ENCODE measurements around the gene VAMP2. TPM values are rescaled to one million over a fixed set of nuclear protein-coding genes. Genes with fewer than 3 reads are reported as not detected.

VAMP2 gene
- polyA plus RNA-seq, 2 donors: 21.9 to 22.4 TPM

- Histone ChIP-seq H3K9me3 (ENCODE audit: control insufficient read depth in 2 of 2, insufficient read depth in 1 of 2, low read depth in 1 of 2, low read length in 1 of 2) (no peaks in the 10 kb centered on the region), H3K4me3 (ENCODE audit: low read depth in 1 of 2, low read length in 2 of 2) (peak overlapping the region in 1 of 2 donors; percentile 60), H3K4me1 (ENCODE audit: control insufficient read depth in 2 of 2, insufficient read depth in 2 of 2, low read length in 1 of 2) (peaks cover 18 to 23% of the 10 kb centered on the region in 2 donors), H3K36me3 (ENCODE audit: control insufficient read depth in 2 of 2, insufficient read depth in 2 of 2, low read length in 1 of 2) (no peaks in the 10 kb centered on the region), H3K27ac (ENCODE audit: low read depth in 2 of 2, low read length in 1 of 2) (peak overlapping the region in 1 of 2 donors; percentile 66), H3K27me3 (ENCODE audit: control insufficient read depth in 1 of 2, insufficient read depth in 2 of 2, low read length in 2 of 2) (no peaks in the 10 kb centered on the region)
- 0% methylated on average over 28 of the region's 28 CpGs for WGBS, 2 donors
These were observed 42.9 kb downstream of the VAMP2 start for GRCh38 chr17:8119581-8120519.

GRCh38 chr17:8118769-8119580 lies 43.8 kb downstream of the VAMP2 start:
- Histone ChIP-seq H3K4me1 (ENCODE audit: control insufficient read depth in 2 of 2, insufficient read depth in 2 of 2, low read length in 1 of 2) (peaks cover 13 to 17% of the 10 kb centered on the region in 2 donors), H3K4me3 (ENCODE audit: low read depth in 1 of 2, low read length in 2 of 2) (peak overlapping the region; percentile 50 to 60), H3K27me3 (ENCODE audit: control insufficient read depth in 1 of 2, insufficient read depth in 2 of 2, low read length in 2 of 2) (peaks cover 0 to 1% of the 10 kb centered on the region in 2 donors), H3K27ac (ENCODE audit: low read depth in 2 of 2, low read length in 1 of 2) (peak overlapping the region; percentile 81 to 93), H3K36me3 (ENCODE audit: control insufficient read depth in 2 of 2, insufficient read depth in 2 of 2, low read length in 1 of 2) (no peaks in the 10 kb centered on the region), H3K9me3 (ENCODE audit: control insufficient read depth in 2 of 2, insufficient read depth in 1 of 2, low read depth in 1 of 2, low read length in 1 of 2) (no peaks in the 10 kb centered on the region)
- 0% methylated on average over 38 of the region's 38 CpGs for WGBS, 2 donors

GRCh38 chr17:8117980-8118768 lies 44.6 kb downstream of the VAMP2 start, which contains the start of gene ALOXE3:
TSS of gene ALOXE3 (minus strand) at chr17:8118514. CDS start at chr17:8117990, 524 bp downstream.
- H3K27ac ChIP-seq (ENCODE audit: low read depth in 2 of 2, low read length in 1 of 2): peak within 1 kb of the TSS; percentile 81 to 93
- H3K4me1 ChIP-seq (ENCODE audit: control insufficient read depth in 2 of 2, insufficient read depth in 2 of 2, low read length in 1 of 2): peaks cover 9 to 12% of the 10 kb centered on the region in 2 donors
- H3K4me3 ChIP-seq (ENCODE audit: low read depth in 1 of 2, low read length in 2 of 2): peak within 1 kb of the TSS; percentile 50 to 60
- H3K27me3 ChIP-seq (ENCODE audit: control insufficient read depth in 1 of 2, insufficient read depth in 2 of 2, low read length in 2 of 2): peaks cover 0 to 2% of the 10 kb centered on the region in 2 donors
- 1 to 2% methylated on average over 33 of the region's 33 CpGs for WGBS, 2 donors
- no peaks in the 10 kb centered on the region for H3K36me3 ChIP-seq (ENCODE audit: control insufficient read depth in 2 of 2, insufficient read depth in 2 of 2, low read length in 1 of 2)
- no peaks in the 10 kb centered on the region for H3K9me3 ChIP-seq (ENCODE audit: control insufficient read depth in 2 of 2, insufficient read depth in 1 of 2, low read depth in 1 of 2, low read length in 1 of 2)

GRCh38 chr17:8117367-8117979 lies 45.3 kb downstream of the VAMP2 start:
- no peaks in the 10 kb centered on the region for H3K36me3 ChIP-seq (ENCODE audit: control insufficient read depth in 2 of 2, insufficient read depth in 2 of 2, low read length in 1 of 2)
- H3K27me3 ChIP-seq (ENCODE audit: control insufficient read depth in 1 of 2, insufficient read depth in 2 of 2, low read length in 2 of 2): peaks cover 0 to 2% of the 10 kb centered on the region in 2 donors
- peaks cover 6 to 9% of the 10 kb centered on the region in 2 donors for H3K4me1 ChIP-seq (ENCODE audit: control insufficient read depth in 2 of 2, insufficient read depth in 2 of 2, low read length in 1 of 2)
- H3K9me3 ChIP-seq (ENCODE audit: control insufficient read depth in 2 of 2, insufficient read depth in 1 of 2, low read depth in 1 of 2, low read length in 1 of 2): no peaks in the 10 kb centered on the region
- H3K27ac ChIP-seq (ENCODE audit: low read depth in 2 of 2, low read length in 1 of 2): peak overlapping the region; percentile 81 to 93
- no peak overlapping the region for H3K4me3 ChIP-seq (ENCODE audit: low read depth in 1 of 2, low read length in 2 of 2)
- 13 to 14% methylated on average over 18 of the region's 18 CpGs for WGBS, 2 donors

GRCh38 chr17:8116776-8117175 lies 46.0 kb downstream of the VAMP2 start:
- WGBS, 2 donors: 45 to 59% methylated on average over 18 of the region's 18 CpGs
- no peak overlapping the region for H3K27ac ChIP-seq (ENCODE audit: low read depth in 2 of 2, low read length in 1 of 2)
- H3K9me3 ChIP-seq (ENCODE audit: control insufficient read depth in 2 of 2, insufficient read depth in 1 of 2, low read depth in 1 of 2, low read length in 1 of 2): no peaks in the 10 kb centered on the region
- peaks cover 4 to 9% of the 10 kb centered on the region in 2 donors for H3K4me1 ChIP-seq (ENCODE audit: control insufficient read depth in 2 of 2, insufficient read depth in 2 of 2, low read length in 1 of 2)
- peaks cover 0 to 2% of the 10 kb centered on the region in 2 donors for H3K27me3 ChIP-seq (ENCODE audit: control insufficient read depth in 1 of 2, insufficient read depth in 2 of 2, low read length in 2 of 2)
- H3K4me3 ChIP-seq (ENCODE audit: low read depth in 1 of 2, low read length in 2 of 2): no peak overlapping the region
- H3K36me3 ChIP-seq (ENCODE audit: control insufficient read depth in 2 of 2, insufficient read depth in 2 of 2, low read length in 1 of 2): no peaks in the 10 kb centered on the region

- no peak overlapping the region for H3K4me3 ChIP-seq (ENCODE audit: low read depth in 1 of 2, low read length in 2 of 2)
- H3K36me3 ChIP-seq (ENCODE audit: control insufficient read depth in 2 of 2, insufficient read depth in 2 of 2, low read length in 1 of 2): no peaks in the 10 kb centered on the region
- no peaks in the 10 kb centered on the region for H3K9me3 ChIP-seq (ENCODE audit: control insufficient read depth in 2 of 2, insufficient read depth in 1 of 2, low read depth in 1 of 2, low read length in 1 of 2)
- peaks cover 0 to 4% of the 10 kb centered on the region in 2 donors for H3K4me1 ChIP-seq (ENCODE audit: control insufficient read depth in 2 of 2, insufficient read depth in 2 of 2, low read length in 1 of 2)
- H3K27ac ChIP-seq (ENCODE audit: low read depth in 2 of 2, low read length in 1 of 2): no peak overlapping the region
- WGBS, 2 donors: 94 to 98% methylated on average over 6 of the region's 6 CpGs
- H3K27me3 ChIP-seq (ENCODE audit: control insufficient read depth in 1 of 2, insufficient read depth in 2 of 2, low read length in 2 of 2): peaks cover 0 to 2% of the 10 kb centered on the region in 2 donors
These were observed 51.8 kb downstream of the VAMP2 start for GRCh38 chr17:8110907-8111306.

- no peaks in the 10 kb centered on the region for H3K36me3 ChIP-seq (ENCODE audit: control insufficient read depth in 2 of 2, insufficient read depth in 2 of 2, low read length in 1 of 2)
- no peaks in the 10 kb centered on the region for H3K9me3 ChIP-seq (ENCODE audit: control insufficient read depth in 2 of 2, insufficient read depth in 1 of 2, low read depth in 1 of 2, low read length in 1 of 2)
- WGBS, 2 donors: 20 to 21% methylated on average over 9 to 10 of the region's 10 CpGs
- H3K4me1 ChIP-seq (ENCODE audit: control insufficient read depth in 2 of 2, insufficient read depth in 2 of 2, low read length in 1 of 2): peaks cover 0 to 4% of the 10 kb centered on the region in 2 donors
- peaks cover 0 to 2% of the 10 kb centered on the region in 2 donors for H3K27me3 ChIP-seq (ENCODE audit: control insufficient read depth in 1 of 2, insufficient read depth in 2 of 2, low read length in 2 of 2)
- H3K27ac ChIP-seq (ENCODE audit: low read depth in 2 of 2, low read length in 1 of 2): no peak overlapping the region
- peak overlapping the region in 1 of 2 donors; percentile 47 for H3K4me3 ChIP-seq (ENCODE audit: low read depth in 1 of 2, low read length in 2 of 2)
These were observed 52.3 kb downstream of the VAMP2 start for GRCh38 chr17:8110456-8110804.

- H3K4me1 ChIP-seq (ENCODE audit: control insufficient read depth in 2 of 2, insufficient read depth in 2 of 2, low read length in 1 of 2): peaks cover 0 to 4% of the 10 kb centered on the region in 2 donors
- no peak overlapping the region for H3K27ac ChIP-seq (ENCODE audit: low read depth in 2 of 2, low read length in 1 of 2)
- H3K27me3 ChIP-seq (ENCODE audit: control insufficient read depth in 1 of 2, insufficient read depth in 2 of 2, low read length in 2 of 2): peaks cover 0 to 2% of the 10 kb centered on the region in 2 donors
- peak overlapping the region; percentile 44 to 47 for H3K4me3 ChIP-seq (ENCODE audit: low read depth in 1 of 2, low read length in 2 of 2)
- 9 to 12% methylated on average over 63 of the region's 63 CpGs for WGBS, 2 donors
- H3K36me3 ChIP-seq (ENCODE audit: control insufficient read depth in 2 of 2, insufficient read depth in 2 of 2, low read length in 1 of 2): no peaks in the 10 kb centered on the region
- no peaks in the 10 kb centered on the region for H3K9me3 ChIP-seq (ENCODE audit: control insufficient read depth in 2 of 2, insufficient read depth in 1 of 2, low read depth in 1 of 2, low read length in 1 of 2)
These were observed 52.9 kb downstream of the VAMP2 start for GRCh38 chr17:8109661-8110455.

Measured in esophagus (tissue), 2 donors.